Measurements from ENCODE around the gene D2HGDH. TPM values are rescaled to one million over a fixed set of nuclear protein-coding genes. Genes with fewer than 3 reads are reported as not detected.

The D2HGDH gene
- total and polyA plus RNA-seq, 3 experiments from 2014 or later, result 5.7 to 23.4 (median 22.9) TPM

GRCh38 chr2:241701149-241701398 lies 33.4 kb upstream of the D2HGDH start:
- H3K4me3 ChIP-seq (ENCODE audit: low read length), result peak overlapping the region; percentile 51
- H3K36me3 Mint-ChIP-seq, result peaks cover 2 to 19% (median 5%) of the 10 kb centered on the region in 3 donors
- peak overlapping the region; percentile 51 for H3K27ac ChIP-seq (ENCODE audit: low read depth, low read length)
- peaks cover 14 to 26% (median 20%) of the 10 kb centered on the region in 3 donors for H3K4me1 Mint-ChIP-seq
- H3K27ac Mint-ChIP-seq, result peak overlapping the region; percentile 57 to 93 (median 81)
- H3K4me1 ChIP-seq (ENCODE audit: insufficient read depth, low read length), result peaks cover 7% of the 10 kb centered on the region
- no peaks in the 10 kb centered on the region for H3K9me3 ChIP-seq (ENCODE audit: low read length)
- POLR2A ChIA-PET, result interaction anchor here (1.6 to 5.9 kb wide), 3 partner anchors 14 to 167 kb away, joined by 14 to 50 read pairs (median 24); partner anchors contain the start of genes D2HGDH and DTYMK
- H3K27me3 Mint-ChIP-seq, result no peaks in the 10 kb centered on the region
- CTCF ChIA-PET, result interaction anchor here (0.7 to 4.0 kb wide), 8 partner anchors 12 to 178 kb away, joined by 3 to 30 read pairs (median 5); partner anchors contain the start of genes D2HGDH and DTYMK
- H3K4me3 Mint-ChIP-seq, result peak overlapping the region; percentile 83 to 93 (median 87)
- peaks cover 6% of the 10 kb centered on the region for H3K36me3 ChIP-seq (ENCODE audit: insufficient read depth, low read length)
- H3K27me3 ChIP-seq (ENCODE audit: insufficient read depth, low read length, poor library complexity, severe bottlenecking), result no peaks in the 10 kb centered on the region
- DNase-seq, result no peak
- no peaks in the 10 kb centered on the region for H3K9me3 Mint-ChIP-seq

GRCh38 chr2:241701399-241702154 lies 32.9 kb upstream of the D2HGDH start, which contains the start of gene ING5:
Gene ING5 (plus strand): TSS chr2:241702039. CDS start chr2:241702066, 27 bp downstream.
- H3K4me1 Mint-ChIP-seq, result peaks cover 14 to 26% (median 20%) of the 10 kb centered on the region in 3 donors
- peaks cover 7% of the 10 kb centered on the region for H3K4me1 ChIP-seq (ENCODE audit: insufficient read depth, low read length)
- no peaks in the 10 kb centered on the region for H3K9me3 ChIP-seq (ENCODE audit: low read length)
- no peaks in the 10 kb centered on the region for H3K27me3 ChIP-seq (ENCODE audit: insufficient read depth, low read length, poor library complexity, severe bottlenecking)
- H3K4me3 ChIP-seq (ENCODE audit: low read length), result peak within 1 kb of the TSS; percentile 68
- CTCF ChIA-PET, result interaction anchor here (0.8 to 4.0 kb wide), 14 partner anchors 9 to 177 kb away, joined by 3 to 30 read pairs (median 4); partner anchors contain the start of genes D2HGDH and DTYMK
- H3K4me3 Mint-ChIP-seq, result peak within 1 kb of the TSS; percentile 84 to 93 (median 87)
- POLR2A ChIA-PET, result interaction anchor here (0.6 to 5.9 kb wide), 11 partner anchors 12 to 600 kb away, joined by 3 to 50 read pairs (median 6); partner anchors contain the start of genes ATG4B, D2HGDH, DTYMK and HDLBP
- peak within 1 kb of the TSS; percentile 65 for H3K27ac ChIP-seq (ENCODE audit: low read depth, low read length)
- H3K36me3 ChIP-seq (ENCODE audit: insufficient read depth, low read length), result peaks cover 9% of the 10 kb centered on the region
- H3K27me3 Mint-ChIP-seq, result no peaks in the 10 kb centered on the region
- DNase-seq, result peak; percentile 93 to 96 (median 95)
- H3K9me3 Mint-ChIP-seq, result no peaks in the 10 kb centered on the region
- peaks cover 6 to 21% (median 7%) of the 10 kb centered on the region in 3 donors for H3K36me3 Mint-ChIP-seq
- peak within 1 kb of the TSS; percentile 82 to 97 (median 90) for H3K27ac Mint-ChIP-seq

- peaks cover 13% of the 10 kb centered on the region for H3K36me3 ChIP-seq (ENCODE audit: insufficient read depth, low read length)
- H3K27me3 ChIP-seq (ENCODE audit: insufficient read depth, low read length, poor library complexity, severe bottlenecking), result no peaks in the 10 kb centered on the region
- peaks cover 11 to 28% (median 14%) of the 10 kb centered on the region in 3 donors for H3K36me3 Mint-ChIP-seq
- H3K4me3 Mint-ChIP-seq, result peak overlapping the region; percentile 78 to 88 (median 84)
- H3K27me3 Mint-ChIP-seq, result no peaks in the 10 kb centered on the region
- peak; percentile 85 to 94 (median 91) for DNase-seq
- H3K4me1 ChIP-seq (ENCODE audit: insufficient read depth, low read length), result peaks cover 7% of the 10 kb centered on the region
- H3K9me3 ChIP-seq (ENCODE audit: low read length), result no peaks in the 10 kb centered on the region
- ChIA-PET POLR2A (interaction anchor here (0.9 to 5.9 kb wide), 10 partner anchors 15 to 601 kb away, joined by 3 to 50 read pairs (median 6); partner anchors contain the start of genes ATG4B, D2HGDH, DTYMK and HDLBP), CTCF (interaction anchor here (0.7 to 4.0 kb wide), 16 partner anchors 10 to 176 kb away, joined by 3 to 30 read pairs (median 3); partner anchors contain the start of genes D2HGDH and DTYMK)
- peak overlapping the region; percentile 34 to 97 (median 86) for H3K27ac Mint-ChIP-seq
- H3K27ac ChIP-seq (ENCODE audit: low read depth, low read length), result peak overlapping the region; percentile 65
- no peaks in the 10 kb centered on the region for H3K9me3 Mint-ChIP-seq
- peaks cover 14 to 26% (median 20%) of the 10 kb centered on the region in 3 donors for H3K4me1 Mint-ChIP-seq
- H3K4me3 ChIP-seq (ENCODE audit: low read length), result peak overlapping the region; percentile 68
Measured at GRCh38 chr2:241702155-241703031, 32.0 kb upstream of the D2HGDH start.

- Histone ChIP-seq H3K9me3 (ENCODE audit: low read length) (no peaks in the 10 kb centered on the region), H3K4me3 (ENCODE audit: low read length) (peak overlapping the region; percentile 68), H3K27me3 (ENCODE audit: insufficient read depth, low read length, poor library complexity, severe bottlenecking) (no peaks in the 10 kb centered on the region), H3K36me3 (ENCODE audit: insufficient read depth, low read length) (peaks cover 13% of the 10 kb centered on the region), H3K27ac (ENCODE audit: low read depth, low read length) (peak overlapping the region; percentile 65), H3K4me1 (ENCODE audit: insufficient read depth, low read length) (peaks cover 7% of the 10 kb centered on the region)
- H3K36me3 Mint-ChIP-seq, result peaks cover 12 to 31% (median 17%) of the 10 kb centered on the region in 3 donors
- no peak for DNase-seq
- no peaks in the 10 kb centered on the region for H3K27me3 Mint-ChIP-seq
- CTCF ChIA-PET, result interaction anchor here (0.7 to 4.0 kb wide), 7 partner anchors 15 to 176 kb away, joined by 3 to 30 read pairs (median 8); partner anchors contain the start of gene D2HGDH
- POLR2A ChIA-PET, result interaction anchor here (2.1 to 5.9 kb wide), 2 partner anchors 16 to 31 kb away, joined by 24 to 50 read pairs; partner anchors contain the start of genes D2HGDH and DTYMK
- peaks cover 14 to 26% (median 20%) of the 10 kb centered on the region in 3 donors for H3K4me1 Mint-ChIP-seq
- H3K9me3 Mint-ChIP-seq, result no peaks in the 10 kb centered on the region
- peak overlapping the region; percentile 65 to 97 (median 86) for H3K27ac Mint-ChIP-seq
- H3K4me3 Mint-ChIP-seq, result peak overlapping the region; percentile 78 to 88 (median 84)
Measured at GRCh38 chr2:241703032-241703604, 31.3 kb upstream of the D2HGDH start.

- Mint-ChIP-seq H3K27me3 (peaks cover 0 to 2% of the 10 kb centered on the region in 2 donors), H3K9me3 (no peaks in the 10 kb centered on the region), H3K36me3 (peaks cover 25 to 55% (median 27%) of the 10 kb centered on the region in 3 donors), H3K4me3 (no peak overlapping the region), H3K4me1 (peaks cover 6 to 13% (median 12%) of the 10 kb centered on the region in 3 donors), H3K27ac (peak overlapping the region in 1 of 8 donors; percentile 46)
- ChIA-PET CTCF (no interaction called here), POLR2A (no interaction called here)
- DNase-seq, result no peak
- Histone ChIP-seq H3K4me1 (ENCODE audit: insufficient read depth, low read length) (peaks cover 7% of the 10 kb centered on the region), H3K9me3 (ENCODE audit: low read length) (no peaks in the 10 kb centered on the region), H3K27ac (ENCODE audit: low read depth, low read length) (no peak overlapping the region), H3K36me3 (ENCODE audit: insufficient read depth, low read length) (peaks cover 30% of the 10 kb centered on the region), H3K27me3 (ENCODE audit: insufficient read depth, low read length, poor library complexity, severe bottlenecking) (no peaks in the 10 kb centered on the region), H3K4me3 (ENCODE audit: low read length) (no peak overlapping the region)
Measured at GRCh38 chr2:241706537-241706936, 27.9 kb upstream of the D2HGDH start.

- H3K4me1 Mint-ChIP-seq, result peaks cover 0 to 5% (median 3%) of the 10 kb centered on the region in 3 donors
- Histone ChIP-seq H3K4me3 (ENCODE audit: low read length) (no peak overlapping the region), H3K27me3 (ENCODE audit: insufficient read depth, low read length, poor library complexity, severe bottlenecking) (no peaks in the 10 kb centered on the region), H3K27ac (ENCODE audit: low read depth, low read length) (no peak overlapping the region), H3K9me3 (ENCODE audit: low read length) (no peaks in the 10 kb centered on the region), H3K36me3 (ENCODE audit: insufficient read depth, low read length) (peaks cover 41% of the 10 kb centered on the region), H3K4me1 (ENCODE audit: insufficient read depth, low read length) (no peaks in the 10 kb centered on the region)
- no peaks in the 10 kb centered on the region for H3K9me3 Mint-ChIP-seq
- peak overlapping the region in 2 of 8 donors; percentile 14 to 17 for H3K27ac Mint-ChIP-seq
- DNase-seq, result no peak
- H3K36me3 Mint-ChIP-seq, result peaks cover 29 to 66% (median 33%) of the 10 kb centered on the region in 3 donors
- ChIA-PET POLR2A (interaction anchor here (1.2 kb wide), 1 partner anchor 21 kb away, joined by 3 read pairs; no protein-coding TSS in a partner anchor), CTCF (no interaction called here)
- H3K4me3 Mint-ChIP-seq, result no peak overlapping the region
- H3K27me3 Mint-ChIP-seq, result peaks cover 0 to 2% of the 10 kb centered on the region in 2 donors
Measured at GRCh38 chr2:241708879-241709278, 25.6 kb upstream of the D2HGDH start.

GRCh38 chr2:241719093-241719492 lies 15.3 kb upstream of the D2HGDH start:
- H3K27me3 ChIP-seq (ENCODE audit: insufficient read depth, low read length, poor library complexity, severe bottlenecking), result no peaks in the 10 kb centered on the region
- H3K4me3 ChIP-seq (ENCODE audit: low read length), result no peak overlapping the region
- DNase-seq, result no peak
- H3K36me3 Mint-ChIP-seq, result peaks cover 8 to 74% (median 14%) of the 10 kb centered on the region in 3 donors
- no peaks in the 10 kb centered on the region for H3K4me1 ChIP-seq (ENCODE audit: insufficient read depth, low read length)
- no peaks in the 10 kb centered on the region for H3K9me3 ChIP-seq (ENCODE audit: low read length)
- H3K27me3 Mint-ChIP-seq, result no peaks in the 10 kb centered on the region
- no peak overlapping the region for H3K4me3 Mint-ChIP-seq
- ChIA-PET CTCF (no interaction called here), POLR2A (no interaction called here)
- peak overlapping the region in 1 of 8 donors; percentile 81 for H3K27ac Mint-ChIP-seq
- H3K36me3 ChIP-seq (ENCODE audit: insufficient read depth, low read length), result peaks cover 9% of the 10 kb centered on the region
- H3K9me3 Mint-ChIP-seq, result no peaks in the 10 kb centered on the region
- no peak overlapping the region for H3K27ac ChIP-seq (ENCODE audit: low read depth, low read length)
- H3K4me1 Mint-ChIP-seq, result peaks cover 0 to 3% (median 0%) of the 10 kb centered on the region in 3 donors
